K562 (cell line): ENCODE measurements around the gene HRH3. TPM values are rescaled to one million over a fixed set of nuclear protein-coding genes. Genes with fewer than 3 reads are reported as not detected.

Experiments
- ATAC-seq: fragments of 200-7000 bp; cut with Tn5 transposase; 3 replicates; pipeline ENCODE4 v1.9.1; 2020; ENCODE audit warnings: moderate library complexity
- BruUV-seq: library from RNA; stranded (reverse); fragments of 400-500 nt; replicated peaks from 2 replicates; lab custom pipeline; 2021; lab: Mats Ljungman, UMichigan
- CTCF ChIA-PET: fragments of 300-600 bp; formaldehyde crosslinking; extraction: SDS; loops from one replicate; lab custom pipeline; 2021; ENCODE audit warnings: low intra/inter-chr PET ratio; lab: Yijun Ruan, JAX
- POLR2A ChIA-PET: fragments of 300-600, 350-650 bp; sonication (Branson Sonifier 250); formaldehyde crosslinking; extraction: SDS; loops from one replicate; lab custom pipeline; 2021; ENCODE audit warnings: antibody characterized with exemption, inconsistent platforms; lab: Yijun Ruan, JAX
- DNase-seq, 4 experiments: peaks; one replicate each; pipeline versions ENCODE4 v3.0.0 to v3.0.0-alpha.2; 2011 to 2018; ENCODE audit warnings: low spot score in 3 of 4, mixed read lengths in 3 of 4; ENCODE audit errors: extremely low read depth in 1 of 4
- FAIRE-seq: peaks from 2 replicates; lab custom pipeline; 2011; peaks lifted over from hg19 to GRCh38; lab: Jason Lieb, UNC
- H2AFZ ChIP-seq: 2 replicates; pipeline ENCODE4 v1.6.0; 2011; ENCODE audit warnings: low read depth, low read length, control low read depth, inconsistent platforms
- H3K27ac ChIP-seq: fragments of 200-600 bp; 3 replicates; pipeline ENCODE4 v1.8.0; 2011; ENCODE audit warnings: low read depth, mild to moderate bottlenecking, control low read depth, inconsistent platforms, low read length, moderate library complexity, mixed read lengths; ENCODE audit errors: extremely low read depth
- H3K27me3 ChIP-seq, 2 experiments: fragments of 300-600 bp in 1 of 2; 2 replicates in 1 of 2; 3 replicates in 1 of 2; pipeline versions ENCODE4 v1.6.0 to v1.8.0; 2011; ENCODE audit warnings: inconsistent platforms in 2 of 2, low read length in 2 of 2, mild to moderate bottlenecking in 1 of 2, mixed read lengths in 1 of 2, moderate library complexity in 1 of 2; ENCODE audit not compliant: control insufficient read depth in 2 of 2, insufficient read depth in 2 of 2
- H3K36me3 ChIP-seq: fragments of 300-600 bp; 3 replicates; pipeline ENCODE4 v1.8.0; 2011; ENCODE audit warnings: mild to moderate bottlenecking, low read length, inconsistent platforms; ENCODE audit not compliant: control insufficient read depth, insufficient read depth
- H3K4me1 ChIP-seq, 2 experiments: fragments of 200-600 bp in 1 of 2; replicated peaks in 1 of 2; 2 replicates in 1 of 2; 3 replicates in 1 of 2; pipeline versions ENCODE4 v1.5.1 to v1.8.0; 2011; ENCODE audit warnings: inconsistent platforms in 2 of 2, low read length in 2 of 2, mild to moderate bottlenecking in 1 of 2, mixed read lengths in 1 of 2, moderate library complexity in 1 of 2; ENCODE audit not compliant: control insufficient read depth in 2 of 2, insufficient read depth in 2 of 2
- H3K4me2 ChIP-seq: 2 replicates; pipeline ENCODE4 v1.6.1; 2011; ENCODE audit warnings: low read length, control low read depth, inconsistent platforms, mixed read lengths; ENCODE audit not compliant: insufficient read depth
- H3K4me3 ChIP-seq: fragments of 200-600 bp; sonication (generic), shearing (Covaris generic); 2 replicates; pipeline ENCODE4 v1.5.1; 2016; ENCODE audit warnings: control low read depth, inconsistent platforms
- H3K79me2 ChIP-seq: fragments of 200-600 bp; 3 replicates; pipeline ENCODE4 v1.8.0; 2011; ENCODE audit warnings: low read length, inconsistent platforms; ENCODE audit not compliant: control insufficient read depth, insufficient read depth
- H3K9ac ChIP-seq, 2 experiments: 2 replicates each; pipeline versions ENCODE4 v1.6.0 to v1.6.1; 2011; ENCODE audit warnings: low read depth in 2 of 2, low read length in 2 of 2, control low read depth in 1 of 2, inconsistent platforms in 1 of 2, mild to moderate bottlenecking in 1 of 2, mixed read lengths in 1 of 2; ENCODE audit not compliant: insufficient read depth in 1 of 2
- H3K9me1 ChIP-seq: one replicate; pipeline ENCODE4 v1.6.0; 2011; ENCODE audit warnings: inconsistent platforms, mild to moderate bottlenecking, low read length, moderate library complexity; ENCODE audit not compliant: control insufficient read depth, insufficient read depth
- H3K9me3 ChIP-seq: replicated peaks from 2 replicates; pipeline ENCODE4 v1.5.1; 2011; ENCODE audit warnings: low read depth, low read length, inconsistent platforms; ENCODE audit not compliant: control insufficient read depth, insufficient read depth
- H4K20me1 ChIP-seq: replicated peaks from 2 replicates; pipeline ENCODE4 v1.6.1; 2011; ENCODE audit warnings: low read length, inconsistent platforms, mixed read lengths; ENCODE audit not compliant: control insufficient read depth, insufficient read depth
- BHLHE40 ChIP-seq: IDR thresholded peaks from 2 replicates; pipeline ENCODE4 v1.6.1; 2011; ENCODE audit warnings: low read length, improper control_type of control experiment
- NFE2 ChIP-seq: IDR thresholded peaks from 2 replicates; pipeline ENCODE4 v1.6.1; 2014; ENCODE audit warnings: antibody characterized with exemption, low read depth
- RBM22 ChIP-seq: fragments of 200-400 bp; formaldehyde crosslinking; IDR thresholded peaks from 2 replicates; pipeline ENCODE4 v1.6.1; 2018; ENCODE audit warnings: low read length, low read depth; ENCODE audit not compliant: poor library complexity, severe bottlenecking
- STAT5A ChIP-seq: IDR thresholded peaks from 2 replicates; pipeline ENCODE4 v1.6.1; 2012; ENCODE audit warnings: low read length, inconsistent platforms, borderline replicate concordance
- ZBTB40 ChIP-seq, 2 experiments: fragments of 450-650 bp in 1 of 2; sonication (generic) in 1 of 2; formaldehyde crosslinking in 1 of 2; IDR thresholded peaks; 2 replicates each; pipeline versions ENCODE4 v1.7.1 to v1.9.0; 2016 to 2022; ENCODE audit warnings: inconsistent platforms in 1 of 2, mild to moderate bottlenecking in 1 of 2, missing genetic modification reagents in 1 of 2
- WGBS: fragments of 100-300 bp; shearing (Covaris generic); methylation state at CpG from one replicate; pipeline ENCODE4 v1.1.6; 2016; ENCODE audit warnings: low coverage, mixed read lengths; ENCODE audit not compliant: insufficient coverage; ENCODE audit errors: missing lambda C conversion rate; 5-methylcytosine and 5-hydroxymethylcytosine counted together
- in situ Hi-C: fragments of 300-500 bp; cut with MboI; formaldehyde crosslinking; loops from 4 replicates; pipeline ENCODE4 v1.15.0; 2018; ENCODE audit warnings: inconsistent platforms, mixed read lengths
- intact Hi-C: fragments of 100-400 bp; cut with micrococcal nuclease; formaldehyde crosslinking; loops from 2 replicates; pipeline ENCODE4 v1.14.2; 2022
- polyA plus RNA-seq, 8 experiments: library from polyadenylated mRNA; depleted of rRNA in 4 of 8; stranded (reverse) in 5 of 8; unstranded in 3 of 8; fragments of >200 nt; fragmentation: Nextera tagmentation in 2 of 8; fragmentation: Illumina TruSeq in 1 of 8; extraction: Ambion mirVana in 2 of 8; extraction: Trizol in 1 of 8; gene quantifications; 2 replicates each; pipeline versions ENCODE4 v1.2.1 to v1.2.3, GENCODE V29; 2011 to 2014; ENCODE audit warnings: inconsistent platforms in 1 of 8, missing spikeins in 1 of 8
- total RNA-seq, 7 experiments: library from RNA; depleted of rRNA in 6 of 7; stranded (reverse); fragments of >200 nt in 6 of 7; fragmentation: Illumina TruSeq in 2 of 7; extraction: Trizol in 2 of 7; gene quantifications; 2 replicates each; pipeline versions ENCODE4 v1.2.1 to v1.2.3, GENCODE V29; 2011 to 2021; ENCODE audit warnings: low replicate concordance in 1 of 7
- TF ChIP-seq, protein P1 (sequence below): fragments of 250-450 bp; sonication (Bioruptor Pico); IDR thresholded peaks from 2 replicates; pipeline ENCODE4 v1.8.0; 2021; ENCODE audit warnings: moderate library complexity, mild to moderate bottlenecking, inconsistent platforms
- TF ChIP-seq, protein P2 (sequence below): fragments of 450-650 bp; IDR thresholded peaks from 2 replicates; pipeline ENCODE4 v1.6.1; 2018; ENCODE audit not compliant: partially characterized antibody

The HRH3 gene
- total and polyA plus RNA-seq, 9 of the 15 experiments (the other 6 are each of a cell fraction or from before 2014, with no cell fraction given), result not detected

- H3K36me3 ChIP-seq, result peaks cover 81% of the 10 kb centered on the region; the same call in 2 of the 3 replicates
- peaks cover 0 to 10% of the 10 kb centered on the region in 2 experiments; a peak in 3 of 5 replicates for H3K4me1 ChIP-seq
- no peak overlapping the region for H3K27ac ChIP-seq
- CTCF ChIA-PET, result no interaction called here
- no peak overlapping the region for H3K4me3 ChIP-seq
- 92% methylated on average over 10 of the region's 10 CpGs for WGBS
- DNase-seq (no peak), FAIRE-seq (peak; percentile 19), ATAC-seq (no peak)
- H3K27me3 ChIP-seq, result no peaks in the 10 kb centered on the region
- no TSS peak for BruUV-seq
- intact Hi-C loops (no loop called here), in situ Hi-C loops (no loop called here)
- H3K9ac ChIP-seq, result no peak overlapping the region
- peaks cover 38% of the 10 kb centered on the region for H3K79me2 ChIP-seq
- peaks cover 14% of the 10 kb centered on the region for H4K20me1 ChIP-seq
- H3K9me1 ChIP-seq, result no peaks in the 10 kb centered on the region
- H2AFZ ChIP-seq, result no peak overlapping the region
- POLR2A ChIA-PET, result no interaction called here
- no peak overlapping the region for H3K4me2 ChIP-seq
- H3K9me3 ChIP-seq, result no peaks in the 10 kb centered on the region
- TF ChIP-seq NFE2 (no peak), RBM22 (no peak), STAT5A (no peak), ZBTB40 (IDR thresholded peaks at IDR 0.05) (no peak), ZBTB40 (CRISPR knock-in tag; IDR thresholded peaks at IDR 0.05) (no peak), BHLHE40 (no peak)
- TF ChIP-seq, protein P1, sequence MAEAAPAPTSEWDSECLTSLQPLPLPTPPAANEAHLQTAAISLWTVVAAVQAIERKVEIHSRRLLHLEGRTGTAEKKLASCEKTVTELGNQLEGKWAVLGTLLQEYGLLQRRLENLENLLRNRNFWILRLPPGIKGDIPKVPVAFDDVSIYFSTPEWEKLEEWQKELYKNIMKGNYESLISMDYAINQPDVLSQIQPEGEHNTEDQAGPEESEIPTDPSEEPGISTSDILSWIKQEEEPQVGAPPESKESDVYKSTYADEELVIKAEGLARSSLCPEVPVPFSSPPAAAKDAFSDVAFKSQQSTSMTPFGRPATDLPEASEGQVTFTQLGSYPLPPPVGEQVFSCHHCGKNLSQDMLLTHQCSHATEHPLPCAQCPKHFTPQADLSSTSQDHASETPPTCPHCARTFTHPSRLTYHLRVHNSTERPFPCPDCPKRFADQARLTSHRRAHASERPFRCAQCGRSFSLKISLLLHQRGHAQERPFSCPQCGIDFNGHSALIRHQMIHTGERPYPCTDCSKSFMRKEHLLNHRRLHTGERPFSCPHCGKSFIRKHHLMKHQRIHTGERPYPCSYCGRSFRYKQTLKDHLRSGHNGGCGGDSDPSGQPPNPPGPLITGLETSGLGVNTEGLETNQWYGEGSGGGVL (CRISPR knock-in tag), result no peak
- TF ChIP-seq, protein P2, sequence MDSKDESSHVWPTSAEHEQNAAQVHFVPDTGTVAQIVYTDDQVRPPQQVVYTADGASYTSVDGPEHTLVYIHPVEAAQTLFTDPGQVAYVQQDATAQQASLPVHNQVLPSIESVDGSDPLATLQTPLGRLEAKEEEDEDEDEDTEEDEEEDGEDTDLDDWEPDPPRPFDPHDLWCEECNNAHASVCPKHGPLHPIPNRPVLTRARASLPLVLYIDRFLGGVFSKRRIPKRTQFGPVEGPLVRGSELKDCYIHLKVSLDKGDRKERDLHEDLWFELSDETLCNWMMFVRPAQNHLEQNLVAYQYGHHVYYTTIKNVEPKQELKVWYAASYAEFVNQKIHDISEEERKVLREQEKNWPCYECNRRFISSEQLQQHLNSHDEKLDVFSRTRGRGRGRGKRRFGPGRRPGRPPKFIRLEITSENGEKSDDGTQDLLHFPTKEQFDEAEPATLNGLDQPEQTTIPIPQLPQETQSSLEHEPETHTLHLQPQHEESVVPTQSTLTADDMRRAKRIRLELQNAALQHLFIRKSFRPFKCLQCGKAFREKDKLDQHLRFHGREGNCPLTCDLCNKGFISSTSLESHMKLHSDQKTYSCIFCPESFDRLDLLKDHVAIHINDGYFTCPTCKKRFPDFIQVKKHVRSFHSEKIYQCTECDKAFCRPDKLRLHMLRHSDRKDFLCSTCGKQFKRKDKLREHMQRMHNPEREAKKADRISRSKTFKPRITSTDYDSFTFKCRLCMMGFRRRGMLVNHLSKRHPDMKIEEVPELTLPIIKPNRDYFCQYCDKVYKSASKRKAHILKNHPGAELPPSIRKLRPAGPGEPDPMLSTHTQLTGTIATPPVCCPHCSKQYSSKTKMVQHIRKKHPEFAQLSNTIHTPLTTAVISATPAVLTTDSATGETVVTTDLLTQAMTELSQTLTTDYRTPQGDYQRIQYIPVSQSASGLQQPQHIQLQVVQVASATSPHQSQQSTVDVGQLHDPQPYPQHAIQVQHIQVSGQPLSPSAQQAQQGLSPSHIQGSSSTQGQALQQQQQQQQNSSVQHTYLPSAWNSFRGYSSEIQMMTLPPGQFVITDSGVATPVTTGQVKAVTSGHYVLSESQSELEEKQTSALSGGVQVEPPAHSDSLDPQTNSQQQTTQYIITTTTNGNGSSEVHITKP, result no peak
Observed at GRCh38 chr20:62192635-62193034, 27.4 kb downstream of the HRH3 start.
